ENCODE data around the gene AFG3L2.

AFG3L2 gene

DNA sequence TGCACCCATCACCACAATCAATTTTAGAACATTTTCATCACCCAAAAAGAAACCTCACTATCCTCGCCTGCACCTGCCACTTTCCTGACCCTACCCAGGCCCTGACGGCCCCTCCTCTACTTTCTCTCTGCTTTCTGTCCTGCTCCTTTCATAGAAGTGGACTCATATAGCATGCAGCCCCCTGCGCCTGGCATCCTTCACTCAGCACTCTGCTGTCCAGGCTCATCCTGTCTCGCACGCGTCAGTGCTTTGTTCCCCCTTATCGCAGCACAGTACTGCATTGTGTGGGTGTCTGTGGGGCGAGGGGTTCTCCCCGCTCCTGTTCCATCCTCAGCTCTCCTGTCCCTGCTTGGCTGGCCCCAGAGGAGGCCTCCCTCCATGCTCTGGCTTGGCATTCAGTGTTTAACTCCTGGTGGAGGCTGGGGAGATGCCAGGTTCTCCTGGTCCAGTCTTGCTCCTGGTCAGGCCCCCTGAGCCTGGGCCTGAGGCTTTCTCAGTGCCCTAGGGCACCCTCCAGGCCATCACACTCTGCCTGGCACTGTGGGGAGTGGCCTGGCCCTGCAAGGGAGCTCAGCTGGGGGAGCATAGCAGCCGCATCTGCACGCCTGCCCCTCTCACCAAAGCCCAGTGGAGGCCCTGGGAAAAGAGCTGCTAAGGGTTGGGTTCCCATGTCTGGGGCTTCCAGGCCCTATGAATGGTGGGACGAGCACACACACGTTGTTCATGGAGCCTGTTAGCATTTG is 75.6 kb downstream of the AFG3L2 start:
- no peak for DNase-seq

DNA sequence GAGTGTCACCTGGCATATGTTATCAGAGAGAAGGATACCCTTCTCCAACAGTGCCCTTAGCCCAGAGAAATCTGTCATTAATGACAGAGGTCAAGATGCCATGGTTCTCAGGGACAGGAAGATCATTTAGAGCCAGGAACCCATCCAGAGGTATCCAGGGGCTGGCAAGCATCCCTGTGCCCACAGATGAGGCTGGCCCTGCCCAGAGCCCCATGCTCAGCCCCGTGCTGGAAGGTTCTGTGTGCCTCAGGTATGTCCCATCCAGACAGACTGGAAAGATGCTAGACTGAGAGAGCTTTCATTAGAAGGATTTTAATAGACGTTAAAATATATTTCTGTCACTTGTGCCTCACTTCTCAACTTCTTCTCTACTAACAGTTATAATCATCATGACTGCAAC is 77.2 kb downstream of the AFG3L2 start:
- no peak for DNase-seq

DNA sequence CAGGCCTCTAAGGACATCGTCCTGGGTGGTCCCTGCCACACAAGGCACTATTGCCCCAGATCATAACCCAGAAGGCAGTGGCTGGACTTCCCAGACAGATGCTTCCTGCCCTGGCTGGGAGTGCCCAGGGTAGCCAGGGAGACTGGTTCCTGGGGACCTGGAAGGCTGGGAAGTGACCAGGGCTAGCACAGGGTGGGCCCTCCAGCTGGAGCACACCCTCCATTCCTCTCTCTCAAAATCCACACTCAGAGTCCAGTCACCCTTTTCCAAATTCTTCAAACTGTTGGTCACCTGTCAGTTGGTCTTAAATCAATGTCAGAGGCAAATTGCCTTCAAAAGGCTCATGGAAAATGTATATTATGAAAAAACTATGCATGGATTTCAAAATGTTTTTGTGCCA is 80.6 kb downstream of the AFG3L2 start:
- no peak for DNase-seq

DNA sequence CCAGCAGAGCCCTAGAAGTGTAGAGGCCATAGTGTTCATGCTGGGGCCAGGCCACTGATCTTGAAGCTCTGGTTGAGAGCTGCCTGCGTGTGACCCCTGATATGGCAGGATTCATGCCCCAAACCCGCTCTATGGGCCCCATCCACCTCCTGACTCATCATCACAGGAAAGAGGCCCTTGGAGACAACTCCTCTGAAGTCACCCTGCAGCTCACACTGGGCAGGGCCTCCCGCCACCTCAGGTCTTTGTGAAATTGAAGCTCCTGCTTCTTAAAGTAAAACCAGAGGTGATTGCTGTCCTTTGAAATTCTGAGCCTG is 81.0 kb downstream of the AFG3L2 start:
- no peak for DNase-seq

DNA sequence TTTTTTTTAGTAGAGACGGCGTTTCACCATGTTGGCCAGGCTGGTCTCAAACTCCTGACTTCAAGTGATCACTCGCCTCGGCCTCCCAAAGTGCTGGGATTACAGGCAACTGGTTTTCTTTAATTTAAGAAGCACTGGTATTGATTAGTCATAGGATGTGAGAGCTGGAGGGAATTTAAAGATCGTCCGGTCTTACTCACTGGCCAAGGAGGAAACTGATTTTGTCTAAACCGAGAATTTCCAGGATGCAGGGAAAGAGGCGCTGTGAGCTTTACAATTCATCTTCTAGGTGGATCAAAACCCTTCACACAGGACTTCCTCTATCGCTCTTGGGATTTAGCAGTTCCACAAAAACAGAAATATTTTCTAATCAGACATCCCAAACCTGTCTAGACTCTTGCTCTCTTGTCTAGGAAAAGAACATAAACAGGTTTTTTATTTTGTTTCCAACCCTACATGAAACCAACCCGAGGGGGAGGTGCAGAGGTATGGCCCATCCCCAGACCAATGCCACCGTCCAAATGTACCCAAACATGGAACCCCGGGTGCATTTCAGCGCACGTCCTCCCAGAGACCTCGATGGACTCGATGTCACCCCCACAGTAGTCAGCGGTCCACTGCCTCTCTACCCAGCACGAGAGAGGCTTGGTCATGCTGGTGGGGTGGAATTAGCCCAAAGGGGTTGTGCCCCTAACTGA is 81.5 kb downstream of the AFG3L2 start:
- no peak for DNase-seq

DNA sequence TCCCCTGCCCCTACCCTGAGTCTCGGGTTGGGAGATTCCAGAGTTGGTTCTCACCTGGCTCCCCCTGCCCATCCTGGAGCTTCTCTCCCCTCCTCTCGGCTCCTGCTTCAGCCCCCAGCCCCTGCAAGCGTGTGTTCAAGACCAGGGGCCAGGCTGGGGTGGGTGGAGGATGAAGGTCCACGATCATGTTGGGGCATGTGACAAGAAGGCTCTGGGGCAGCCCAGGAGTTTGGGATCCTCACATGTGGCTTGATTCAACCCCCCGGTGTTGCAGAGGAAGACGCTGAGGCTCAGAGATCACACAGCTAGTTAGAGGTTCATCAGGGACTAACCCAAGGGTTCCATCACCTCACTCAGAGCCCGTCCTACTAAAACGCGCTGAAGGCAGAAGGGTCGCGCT is 83.2 kb downstream of the AFG3L2 start:
- DNase-seq: no peak

DNA sequence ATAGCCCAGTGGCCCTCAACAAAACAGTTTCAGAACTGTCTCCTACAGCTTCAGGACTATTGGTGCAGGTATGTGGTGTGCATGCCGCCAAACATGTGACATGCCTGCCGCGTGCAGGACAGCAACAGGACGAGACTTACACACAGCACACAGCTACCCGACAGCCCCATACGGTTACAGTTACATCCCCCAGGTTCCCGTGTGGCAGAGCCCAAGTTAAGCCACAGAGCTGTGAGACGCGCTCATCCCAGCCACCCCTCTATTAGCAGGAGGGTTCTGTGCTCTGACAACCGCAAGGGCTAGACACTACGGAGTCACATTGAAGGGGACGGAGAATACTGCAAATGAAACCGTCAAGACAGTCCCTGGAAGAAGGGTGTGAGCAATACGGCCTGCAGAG is 85.3 kb downstream of the AFG3L2 start:
- DNase-seq: no peak

DNA sequence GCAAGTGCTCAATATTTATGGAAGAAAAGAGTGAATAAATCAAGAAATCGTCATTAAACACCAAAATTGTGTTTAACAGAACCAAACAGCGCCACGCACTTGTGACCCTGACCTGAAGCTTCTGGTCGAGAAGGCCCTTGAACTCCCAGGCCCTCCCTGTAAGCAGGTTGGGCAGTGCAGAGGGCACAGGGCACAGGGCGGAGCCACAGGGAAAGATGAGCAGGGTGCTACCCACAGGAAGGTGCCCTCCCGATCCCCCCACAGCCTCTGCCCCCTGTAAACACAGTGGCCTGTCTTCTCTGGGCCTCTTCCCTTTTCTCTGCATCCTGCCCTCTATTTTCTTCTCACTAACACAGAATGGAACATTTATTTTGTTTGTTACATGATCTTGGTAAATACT is 85.9 kb downstream of the AFG3L2 start:
- no peak for DNase-seq

DNA sequence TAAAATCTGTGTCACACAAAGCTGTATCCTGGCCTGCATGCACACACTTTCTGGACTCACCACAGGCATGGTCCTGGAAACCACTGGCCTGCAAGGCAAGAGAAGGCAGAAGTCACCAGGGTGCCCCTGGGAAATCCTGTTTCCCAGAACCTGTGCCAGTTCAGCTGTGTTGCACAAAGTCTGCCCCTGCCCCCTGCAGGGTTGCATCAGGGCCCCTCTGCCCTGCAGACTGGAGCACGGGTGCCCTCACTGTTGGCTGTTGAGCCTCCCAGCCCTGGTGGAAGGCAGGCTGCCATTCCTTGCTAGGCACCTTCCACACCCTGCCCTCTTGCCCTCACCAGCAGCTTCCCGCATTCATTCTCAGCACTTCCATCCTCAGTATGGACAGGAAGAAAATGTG is 86.9 kb downstream of the AFG3L2 start:
- DNase-seq: no peak

DNA sequence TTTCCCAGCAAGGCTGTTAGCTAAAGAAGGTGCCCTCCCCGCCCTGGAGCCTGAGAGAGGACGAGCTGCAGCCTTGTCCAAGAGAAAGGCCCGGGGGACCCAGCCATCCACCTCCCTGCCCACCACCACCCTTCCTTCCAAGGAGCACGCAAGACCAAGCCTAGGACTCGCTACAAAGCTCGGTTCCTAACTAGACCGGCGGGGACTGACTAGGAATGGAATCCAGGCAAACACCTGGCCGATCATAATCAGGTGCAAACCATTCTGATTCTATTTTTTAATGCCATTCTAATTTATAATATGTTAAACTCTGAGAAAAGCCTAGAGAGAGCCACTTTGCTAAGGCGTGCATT is 88.6 kb downstream of the AFG3L2 start:
- DNase-seq: no peak

DNA sequence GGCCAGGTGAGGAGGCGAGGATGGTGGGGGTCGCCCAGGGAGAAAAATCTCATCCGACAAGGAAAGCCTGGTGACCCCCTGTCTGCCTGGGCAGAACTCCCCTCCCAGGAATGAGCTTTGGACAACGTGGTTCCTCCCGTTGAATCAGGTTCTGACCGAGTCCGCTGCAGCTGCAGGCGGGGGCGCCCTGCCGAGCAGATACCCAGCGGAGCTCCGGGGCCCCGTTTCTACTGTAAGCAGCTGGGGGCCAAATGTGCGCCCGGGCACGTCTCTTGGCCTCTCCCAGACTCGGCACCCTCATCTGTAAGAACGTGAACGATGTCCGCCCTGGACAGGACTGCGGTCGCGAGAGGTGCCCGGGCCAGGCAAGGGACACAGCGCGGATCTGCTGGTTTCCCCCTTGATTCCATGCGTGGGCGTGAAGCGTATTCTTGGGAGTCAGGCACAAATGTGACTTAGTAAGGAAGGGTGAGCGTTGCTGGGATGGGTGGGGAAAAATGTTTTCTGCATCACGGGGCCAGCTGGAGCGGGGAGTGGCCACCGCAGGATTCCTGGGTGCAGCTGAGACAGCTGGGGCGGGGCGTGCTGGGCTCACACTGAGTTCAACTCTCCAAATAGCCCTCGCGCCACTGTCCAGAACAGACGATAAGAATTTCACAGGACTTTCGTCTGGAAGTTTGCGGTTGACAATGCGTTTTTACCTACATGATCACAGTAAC is 89.2 kb downstream of the AFG3L2 start:
- no peak for DNase-seq

DNA sequence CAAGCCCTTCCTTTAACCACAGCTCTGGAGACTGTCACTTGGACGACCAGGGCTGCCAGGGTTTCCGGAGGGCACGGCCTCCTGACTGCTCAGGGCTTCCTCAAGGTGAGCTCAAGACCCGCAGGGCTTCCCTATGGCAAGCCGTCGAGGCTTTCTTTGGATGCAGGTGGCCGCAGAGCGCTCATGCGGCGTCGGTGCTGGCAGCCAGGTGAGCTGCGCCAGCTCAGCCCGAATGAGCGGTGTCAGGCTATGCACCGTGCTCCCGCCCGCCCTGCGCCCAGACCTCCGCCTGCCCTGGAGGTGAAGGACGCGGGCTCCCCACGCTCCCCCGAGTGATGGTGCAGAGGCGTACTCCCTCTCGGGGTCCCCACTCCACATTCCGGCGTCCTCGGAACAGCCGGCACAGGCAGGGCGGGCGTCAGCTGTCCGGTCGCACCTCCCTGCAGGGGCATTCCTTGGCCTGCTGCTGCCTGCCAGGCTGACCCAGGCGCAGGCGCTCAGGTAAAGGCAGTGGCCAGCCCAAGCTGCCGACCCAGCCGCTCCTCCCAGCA is 89.8 kb downstream of the AFG3L2 start:
- DNase-seq: no peak

DNA sequence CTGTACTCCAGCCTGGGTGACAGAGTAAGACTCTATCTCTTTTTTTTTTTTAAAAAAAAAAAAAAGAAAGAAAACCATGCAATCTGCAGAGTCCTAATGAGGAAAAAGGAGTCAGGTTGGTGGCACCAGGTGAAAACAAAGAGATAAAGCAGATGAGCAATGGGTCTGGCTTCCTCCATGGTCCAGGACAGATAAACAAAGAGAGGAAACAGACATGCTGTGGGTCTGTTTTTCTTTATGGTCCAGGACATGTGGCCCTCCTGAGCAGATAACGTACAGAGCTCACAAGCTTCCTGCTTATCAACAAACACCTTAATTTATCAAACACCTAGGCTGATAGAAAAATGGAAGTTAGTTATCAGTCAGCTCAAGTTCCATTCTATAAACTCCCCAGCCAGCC is 93.4 kb downstream of the AFG3L2 start:
- no peak for DNase-seq

DNA sequence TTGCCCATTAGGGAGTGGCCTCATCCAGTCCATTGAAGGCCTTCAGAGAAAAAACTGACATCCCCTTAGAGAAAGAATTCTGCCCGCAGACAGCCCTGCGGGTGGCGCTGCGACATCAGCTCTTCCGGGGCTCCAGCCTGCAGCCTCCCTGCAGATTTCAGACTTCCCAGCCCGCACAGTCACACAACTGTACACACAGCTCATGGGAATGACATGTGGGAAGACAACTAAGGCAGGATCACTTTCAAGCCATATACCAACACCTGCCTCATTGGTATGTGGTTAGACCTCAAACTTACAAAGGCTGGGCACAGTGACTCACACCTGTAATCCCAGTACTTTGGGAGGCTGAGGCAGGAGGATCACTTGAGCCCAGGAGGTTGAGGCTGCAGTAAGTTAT is 93.8 kb downstream of the AFG3L2 start:
- DNase-seq: no peak

DNA sequence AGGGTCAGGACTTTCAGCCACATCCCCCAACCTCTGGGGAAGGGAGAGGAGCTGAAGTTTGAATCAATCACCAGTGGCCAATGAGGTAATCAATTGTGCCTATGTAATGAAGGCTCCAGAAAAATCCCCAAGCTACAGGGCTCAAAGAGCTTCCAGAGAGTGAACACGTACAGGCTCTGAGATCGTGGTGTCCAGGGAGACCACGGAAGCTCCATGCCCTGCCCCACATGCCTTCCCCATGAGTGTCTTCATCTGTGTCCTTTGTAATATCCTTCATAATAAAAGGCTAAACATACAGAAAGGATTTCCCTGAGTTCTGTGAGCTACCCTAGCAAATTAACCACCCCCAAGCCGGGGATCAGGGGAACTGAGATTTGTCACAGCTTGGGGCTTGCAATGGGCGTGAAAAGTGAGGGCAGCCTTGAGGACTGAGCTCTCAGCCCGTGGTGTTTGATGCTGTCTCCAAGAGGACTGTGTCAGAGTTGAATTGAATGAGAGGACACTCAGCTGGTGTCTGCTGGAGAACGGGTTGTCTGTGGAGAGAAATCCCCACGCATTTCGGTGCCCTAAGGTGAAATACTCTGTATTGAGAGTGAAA is 94.5 kb downstream of the AFG3L2 start:
- DNase-seq: no peak

DNA sequence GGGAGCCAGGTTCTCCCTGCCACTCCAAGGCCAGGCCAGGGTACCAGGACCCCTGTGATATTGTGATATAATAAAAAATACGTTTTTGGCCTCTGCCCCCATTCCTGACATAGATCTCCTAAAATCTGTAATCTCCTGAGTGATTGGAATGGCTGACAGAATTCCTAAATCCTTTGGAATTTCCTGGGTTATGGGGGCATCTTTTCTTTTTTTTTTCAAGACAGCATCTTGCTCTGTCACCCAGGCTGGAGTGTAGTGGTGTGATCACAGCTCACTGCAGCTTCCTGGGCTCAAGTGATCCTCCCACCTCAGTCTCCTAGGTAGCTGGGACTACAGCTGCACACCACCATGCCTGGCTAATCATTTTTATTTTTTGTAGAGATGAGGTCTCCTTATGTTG is 95.2 kb downstream of the AFG3L2 start:
- no peak for DNase-seq

DNA sequence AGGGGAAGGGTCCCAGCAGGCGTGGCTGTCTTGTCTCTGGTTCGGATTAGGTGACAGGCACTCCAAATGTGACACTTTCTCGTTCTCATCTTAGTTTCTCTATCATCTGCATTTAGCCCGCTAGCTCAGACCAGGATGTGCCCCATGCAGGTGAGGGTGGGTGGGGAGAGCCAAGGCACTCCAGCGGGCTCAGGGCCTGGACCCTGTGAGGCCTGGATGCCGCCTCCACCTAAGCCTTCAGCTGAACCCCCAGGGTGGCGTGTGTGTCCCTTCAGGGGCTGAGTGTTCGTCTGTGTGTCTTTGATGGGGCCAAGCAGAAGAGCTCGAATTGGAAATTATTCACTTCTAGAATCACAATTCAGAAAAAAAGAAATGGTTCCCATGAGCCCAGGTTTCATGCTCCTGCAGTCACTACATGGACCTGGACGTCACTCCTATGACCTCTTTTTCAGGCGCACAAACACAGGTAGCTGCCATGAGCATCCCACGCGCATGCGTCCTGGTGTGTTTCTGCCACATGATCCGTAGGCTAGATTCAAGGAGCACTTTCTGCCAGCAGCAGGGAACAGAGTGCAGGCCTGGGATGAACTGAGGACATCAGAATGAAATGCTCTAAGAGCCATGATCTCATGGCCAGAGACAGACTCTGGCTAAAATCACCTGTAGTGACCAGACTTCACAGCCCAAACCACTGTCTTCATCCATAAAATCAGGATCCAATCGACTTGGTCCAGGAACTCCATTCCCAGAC is 97.1 kb downstream of the AFG3L2 start:
- DNase-seq: no peak
